Measurements from ENCODE around the gene GCLC.
"Not testable (repeated sequence)": the region's sequence is repeated elsewhere in the genome, so short reads cannot be mapped to it uniquely, and the experiment has no call there.

Gene GCLC

GRCh38 chr6:53487080-53487479, 57.8 kb downstream of the GCLC start:
- no peak for DNase-seq

- no peak for DNase-seq
Measured at GRCh38 chr6:53486679-53487078, 58.2 kb downstream of the GCLC start.

GRCh38 chr6:53484476-53485280, 60.2 kb downstream of the GCLC start:
- DNase-seq = peak; percentile 67 to 74

GRCh38 chr6:53483423-53484353, 61.2 kb downstream of the GCLC start:
- DNase-seq = no peak

GRCh38 chr6:53481323-53481722, 63.6 kb downstream of the GCLC start:
- no peak for DNase-seq

GRCh38 chr6:53480774-53481173, 64.1 kb downstream of the GCLC start:
- not testable (repeated sequence) for DNase-seq

GRCh38 chr6:53479871-53480270, 65.0 kb downstream of the GCLC start:
- no peak for DNase-seq

- no peak for DNase-seq
Measured at GRCh38 chr6:53476964-53477363, 67.9 kb downstream of the GCLC start.

GRCh38 chr6:53474010-53474409, 70.9 kb downstream of the GCLC start:
- no peak for DNase-seq

GRCh38 chr6:53469163-53469562, 75.7 kb downstream of the GCLC start:
- DNase-seq = no peak

GRCh38 chr6:53466257-53466656, 78.6 kb downstream of the GCLC start:
- no peak for DNase-seq

- DNase-seq = no peak
Measured at GRCh38 chr6:53465732-53466131, 79.2 kb downstream of the GCLC start.

- no peak for DNase-seq
Measured at GRCh38 chr6:53464927-53465460, 79.9 kb downstream of the GCLC start.

- no peak for DNase-seq
Measured at GRCh38 chr6:53464483-53464882, 80.4 kb downstream of the GCLC start.

- peak in 1 of 2 donors; percentile 22 for DNase-seq
Measured at GRCh38 chr6:53461696-53462095, 83.2 kb downstream of the GCLC start.

- DNase-seq = no peak
Measured at GRCh38 chr6:53461041-53461656, 83.8 kb downstream of the GCLC start.

GRCh38 chr6:53458105-53458866, 86.6 kb downstream of the GCLC start:
- DNase-seq = no peak

GRCh38 chr6:53456809-53457208, 88.1 kb downstream of the GCLC start:
- no peak for DNase-seq

GRCh38 chr6:53455678-53456077, 89.2 kb downstream of the GCLC start:
- DNase-seq = no peak

GRCh38 chr6:53451165-53451564, 93.7 kb downstream of the GCLC start:
- no peak for DNase-seq

GRCh38 chr6:53447865-53448264, 97.0 kb downstream of the GCLC start:
- DNase-seq = no peak

Measured in CD4-positive, alpha-beta T cell treated with Interleukin-4 for 1 hour (primary cell).